Muscle layer of colon (tissue), 2 donors: ENCODE data around the gene CNPY4.
A peak's percentile ranks its signal among the peaks of the same experiment; 100 is the strongest.

Experiments
- H3K27ac ChIP-seq: one replicate; pipeline ENCODE4 v1.7.0; 2013; ENCODE audit warnings: low read depth, mild to moderate bottlenecking, low read length, moderate library complexity
- H3K27me3 ChIP-seq, 2 donors: one replicate each; pipeline ENCODE4 v1.7.0; 2013; ENCODE audit warnings: low read length in 2 of 2, mild to moderate bottlenecking in 2 of 2; ENCODE audit not compliant: insufficient read depth in 2 of 2, control insufficient read depth in 1 of 2
- H3K36me3 ChIP-seq: one replicate; pipeline ENCODE4 v1.7.0; 2013; ENCODE audit warnings: mild to moderate bottlenecking, low read length; ENCODE audit not compliant: insufficient read depth
- H3K4me1 ChIP-seq: one replicate; pipeline ENCODE4 v1.7.0; 2013; ENCODE audit warnings: mild to moderate bottlenecking, low read length; ENCODE audit not compliant: insufficient read depth
- H3K4me3 ChIP-seq, 2 donors: one replicate each; pipeline ENCODE4 v1.7.0; 2013; ENCODE audit warnings: low read length in 2 of 2, low read depth in 1 of 2, mild to moderate bottlenecking in 1 of 2, moderate library complexity in 1 of 2
- H3K9ac ChIP-seq: one replicate; pipeline ENCODE4 v1.7.0; 2013; ENCODE audit warnings: low read length
- H3K9me3 ChIP-seq: one replicate; pipeline ENCODE4 v1.7.0; 2013; ENCODE audit warnings: mild to moderate bottlenecking, low read length
- donor health status: abdominal sarcoma.
- donor health status: Adenocarcinoma of cecum.

Gene CNPY4

DNA sequence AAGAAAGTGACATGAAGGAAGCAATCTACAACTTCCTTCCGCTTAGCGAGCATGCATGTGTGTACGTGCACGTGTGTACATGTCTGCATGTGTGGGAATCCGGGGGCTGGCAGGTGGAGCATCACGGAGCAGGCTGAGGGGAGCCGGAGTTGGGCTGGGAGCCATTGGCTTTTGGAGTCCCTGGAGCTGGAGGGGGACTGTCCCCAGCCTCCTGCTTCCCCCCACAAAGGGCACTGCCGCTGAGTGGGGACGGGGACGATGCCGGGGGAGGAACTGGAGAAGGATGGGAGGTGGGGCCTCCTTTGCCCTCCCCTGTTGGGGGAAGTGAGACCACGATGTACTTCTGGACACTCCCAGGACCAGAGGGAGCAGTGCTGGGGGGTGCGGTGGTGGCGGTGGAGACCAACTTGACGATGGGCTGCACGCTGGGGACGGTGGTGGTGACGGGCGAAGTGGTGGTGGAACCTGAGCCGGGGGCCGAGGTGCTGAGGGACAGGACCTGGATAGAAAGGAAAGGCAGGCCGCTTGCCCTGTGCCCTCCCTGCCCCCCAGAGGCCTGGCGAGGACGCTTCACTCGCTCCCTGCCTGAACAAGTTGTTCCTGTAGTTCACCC lies 12.2 kb upstream of the CNPY4 start:
- peaks cover 63% of the 10 kb centered on the region for H3K36me3 ChIP-seq
- H3K9ac ChIP-seq: no peak overlapping the region
- no peaks in the 10 kb centered on the region for H3K9me3 ChIP-seq
- H3K27me3 ChIP-seq: no peaks in the 10 kb centered on the region
- H3K4me3 ChIP-seq: no peak overlapping the region
- no peak overlapping the region for H3K27ac ChIP-seq
- peaks cover 6% of the 10 kb centered on the region for H3K4me1 ChIP-seq

DNA sequence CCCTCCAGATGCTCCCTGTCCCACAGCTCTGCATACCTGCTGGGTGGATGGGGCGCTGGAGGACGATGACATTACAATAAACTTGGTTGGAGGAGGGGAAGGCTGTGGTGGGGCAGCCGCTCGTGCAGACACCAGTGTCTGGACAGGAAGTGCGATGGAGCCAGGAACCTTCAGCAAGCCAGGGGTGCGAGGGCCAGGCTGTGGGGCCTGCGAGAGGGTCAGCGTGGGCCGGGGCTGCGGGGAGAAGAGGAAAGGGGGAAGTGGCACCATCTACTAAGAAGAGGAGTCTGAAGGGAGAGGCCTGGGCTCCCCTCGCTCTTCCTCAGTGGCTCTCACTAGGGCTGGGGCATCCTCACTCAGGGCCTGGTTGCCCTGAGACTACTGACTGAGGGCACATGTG lies 11.5 kb upstream of the CNPY4 start:
- H3K4me3 ChIP-seq: no peak overlapping the region
- H3K4me1 ChIP-seq: no peaks in the 10 kb centered on the region
- H3K27me3 ChIP-seq: no peaks in the 10 kb centered on the region
- H3K9me3 ChIP-seq: no peaks in the 10 kb centered on the region
- H3K36me3 ChIP-seq: peaks cover 64% of the 10 kb centered on the region
- H3K9ac ChIP-seq: no peak overlapping the region
- H3K27ac ChIP-seq: no peak overlapping the region

DNA sequence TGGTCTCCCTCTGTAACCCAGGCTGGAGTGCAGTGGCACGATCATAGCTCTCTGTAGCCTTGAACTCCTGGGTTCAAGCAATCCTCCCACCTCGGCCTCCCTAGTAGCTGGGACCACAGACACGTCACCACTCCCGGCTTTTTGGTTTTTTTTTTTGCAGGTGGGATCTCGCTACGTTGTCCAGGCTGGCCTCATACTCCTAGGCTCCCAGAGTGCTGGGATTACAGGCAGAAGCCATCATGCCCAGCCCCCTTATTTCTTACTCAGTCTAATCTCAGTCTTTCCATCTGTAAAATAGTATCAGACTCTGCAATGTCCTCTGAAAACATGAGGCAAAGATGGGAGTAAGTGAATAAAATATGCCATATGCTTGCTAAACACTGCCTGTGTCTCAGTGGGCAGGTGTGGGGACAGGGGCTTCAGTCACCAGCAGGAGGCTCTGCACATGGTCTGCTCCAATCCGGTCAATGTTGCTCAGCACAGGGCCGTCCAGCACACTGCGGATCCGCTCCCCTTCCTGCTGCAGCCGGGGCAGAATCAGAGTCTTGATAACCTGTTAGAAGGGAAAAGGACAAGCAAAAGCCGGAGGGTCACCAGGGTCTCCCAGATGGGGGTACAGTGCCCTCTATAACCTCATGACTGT lies 9.8 kb upstream of the CNPY4 start:
- Histone ChIP-seq H3K4me1 (no peaks in the 10 kb centered on the region), H3K36me3 (peaks cover 64% of the 10 kb centered on the region), H3K9ac (no peak overlapping the region), H3K4me3 (no peak overlapping the region), H3K27ac (no peak overlapping the region), H3K27me3 (no peaks in the 10 kb centered on the region), H3K9me3 (no peaks in the 10 kb centered on the region)

DNA sequence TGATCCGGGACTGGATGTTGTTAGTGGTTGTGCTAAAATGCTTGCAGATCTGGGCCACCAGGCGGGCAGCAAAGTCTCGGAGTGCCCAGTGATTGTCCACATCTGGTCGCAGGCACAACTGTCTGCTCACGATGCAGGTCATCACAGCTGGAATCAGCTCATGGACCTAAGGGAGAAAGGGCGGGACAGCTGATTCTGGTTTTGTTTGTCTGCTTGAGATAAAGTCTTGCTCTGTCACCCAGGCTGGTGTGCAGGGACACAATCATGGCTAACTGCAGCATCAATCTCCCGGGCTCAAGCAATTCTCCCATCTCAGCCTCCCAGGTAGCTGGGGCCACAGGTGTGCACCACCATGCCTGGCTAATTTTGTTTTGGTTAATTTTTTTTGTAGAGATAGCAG lies 8.3 kb upstream of the CNPY4 start:
- Histone ChIP-seq H3K4me1 (no peaks in the 10 kb centered on the region), H3K27ac (no peak overlapping the region), H3K9me3 (no peaks in the 10 kb centered on the region), H3K9ac (no peak overlapping the region), H3K4me3 (no peak overlapping the region), H3K27me3 (no peaks in the 10 kb centered on the region), H3K36me3 (peaks cover 58% of the 10 kb centered on the region)

DNA sequence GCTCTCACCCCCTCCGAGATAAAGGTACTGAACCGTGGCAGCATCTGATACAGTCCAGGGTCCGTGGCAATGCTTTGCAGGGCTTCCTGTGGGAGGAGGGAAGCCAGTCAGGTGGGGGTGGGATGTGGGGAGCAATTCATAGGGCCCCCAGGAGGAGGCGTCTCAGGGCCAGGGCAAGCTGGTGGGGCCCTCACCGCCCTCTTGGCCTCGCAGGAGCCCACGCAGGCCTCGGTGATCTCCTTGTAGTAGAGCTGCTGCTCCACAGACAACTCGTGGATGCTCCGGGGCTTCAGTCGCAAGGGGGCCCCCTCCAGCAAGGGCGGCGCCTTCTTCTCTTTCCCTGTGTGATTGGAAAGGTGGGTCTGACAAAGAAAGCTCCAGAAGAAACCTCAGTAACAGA lies 7.5 kb upstream of the CNPY4 start:
- Histone ChIP-seq H3K36me3 (peaks cover 53% of the 10 kb centered on the region), H3K9me3 (no peaks in the 10 kb centered on the region), H3K27me3 (no peaks in the 10 kb centered on the region), H3K4me3 (no peak overlapping the region), H3K27ac (no peak overlapping the region), H3K4me1 (no peaks in the 10 kb centered on the region), H3K9ac (no peak overlapping the region)

DNA sequence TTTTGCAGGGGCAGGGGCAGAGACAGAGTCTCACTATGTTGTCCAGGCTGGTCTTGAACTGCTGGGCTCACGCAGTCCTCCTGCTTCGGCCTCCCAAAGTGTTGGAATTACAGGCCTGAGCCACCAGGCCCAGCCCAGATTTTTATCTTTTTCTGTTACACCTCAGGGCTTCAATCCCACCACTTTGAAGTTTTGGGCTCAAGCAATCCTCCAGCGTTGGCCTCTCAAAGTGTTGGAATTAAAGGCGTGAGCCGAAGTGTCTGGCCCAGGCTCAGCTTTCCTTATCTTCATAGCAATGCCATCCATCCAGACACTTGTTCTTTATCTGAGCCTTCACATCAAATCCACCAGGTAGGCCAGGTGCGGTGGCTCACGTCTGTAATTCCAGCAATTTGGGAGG lies 4.4 kb upstream of the CNPY4 start:
- Histone ChIP-seq H3K9me3 (no peaks in the 10 kb centered on the region), H3K36me3 (peaks cover 32% of the 10 kb centered on the region)

DNA sequence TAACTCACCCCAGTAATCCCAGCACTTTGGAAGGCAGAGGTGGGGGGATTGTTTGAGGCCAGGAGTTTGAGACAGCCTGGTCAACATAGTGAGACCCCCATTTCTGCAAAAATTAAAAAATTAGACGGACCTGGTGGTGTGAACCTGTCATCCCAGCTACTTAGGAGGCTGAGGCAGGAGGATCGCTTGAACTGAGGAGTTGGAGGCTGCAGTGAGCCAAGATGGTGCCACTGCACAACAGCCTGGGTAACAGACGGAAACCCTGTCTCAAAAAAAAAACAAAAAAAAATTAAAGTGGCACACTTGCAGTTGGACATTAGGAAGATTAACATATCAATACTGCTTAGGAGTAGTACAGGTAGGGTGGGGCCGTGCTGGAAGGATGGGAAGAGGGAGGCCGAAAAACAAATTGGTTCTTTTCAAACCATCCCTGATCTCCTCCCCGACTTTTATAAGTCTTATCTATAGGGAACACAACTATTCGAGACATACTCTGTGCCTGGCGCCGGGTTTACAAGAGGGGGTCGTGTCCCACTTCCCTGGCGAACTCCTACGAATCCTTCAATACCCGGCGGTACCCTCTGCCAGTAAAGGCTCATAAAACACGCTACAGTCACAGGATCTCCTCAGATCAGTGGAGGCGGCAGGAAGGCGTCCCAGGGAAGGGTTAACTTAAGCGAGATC lies 904 bp upstream of the CNPY4 start:
- Histone ChIP-seq H3K36me3 (peaks cover 19% of the 10 kb centered on the region), H3K4me1 (peaks cover 16% of the 10 kb centered on the region), H3K9ac (peak overlapping the region; percentile 59), H3K9me3 (no peaks in the 10 kb centered on the region), H3K4me3 (peak overlapping the region; percentile 75 to 97), H3K27me3 (no peaks in the 10 kb centered on the region), H3K27ac (peak overlapping the region; percentile 80)

More for the DNA sequence above, 4.4 kb upstream of the CNPY4 start:
- no peak overlapping the region for H3K9ac ChIP-seq
- no peak overlapping the region for H3K27ac ChIP-seq
- H3K4me1 ChIP-seq: peaks cover 9% of the 10 kb centered on the region
- no peak overlapping the region for H3K4me3 ChIP-seq
- no peaks in the 10 kb centered on the region for H3K27me3 ChIP-seq

DNA sequence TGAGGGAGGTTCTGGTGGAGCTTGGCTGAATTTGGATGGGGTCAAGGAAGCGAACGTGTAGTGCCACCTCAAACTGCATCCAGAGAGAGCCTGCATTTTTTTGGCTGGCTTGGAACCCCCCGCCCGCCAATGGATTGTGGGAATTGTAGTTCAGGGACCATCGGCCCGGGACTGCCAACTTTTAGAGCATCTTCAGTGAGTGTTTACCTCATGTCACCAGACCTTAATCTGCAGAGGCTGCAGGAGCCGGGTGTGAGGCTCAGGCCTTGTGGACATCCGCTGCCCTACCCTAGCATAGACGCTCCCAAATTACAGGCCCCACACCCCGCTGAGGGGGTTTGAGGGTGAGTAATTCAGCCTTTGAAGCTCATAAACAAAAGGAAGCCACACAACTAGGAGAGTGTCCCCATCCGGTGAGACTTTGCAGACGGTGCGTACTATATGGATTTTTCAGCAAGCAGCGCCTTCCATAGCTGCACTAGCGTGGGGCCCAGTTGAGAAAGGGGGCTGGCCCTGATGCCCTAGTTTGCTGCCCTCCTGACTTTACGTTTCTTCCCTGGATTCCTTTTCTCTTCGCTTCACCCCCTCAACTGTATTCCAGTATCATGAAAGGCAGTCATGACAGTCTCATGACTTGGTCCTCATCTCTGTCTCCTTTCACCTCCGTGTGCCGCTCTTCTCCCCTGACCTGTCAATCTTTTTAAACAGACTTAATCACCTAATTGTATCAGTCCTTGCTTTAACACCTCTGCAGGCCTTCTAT lies 717 bp downstream of the CNPY4 start:
- Histone ChIP-seq H3K9ac (peak overlapping the region; percentile 25), H3K27ac (peak overlapping the region; percentile 80), H3K27me3 (no peaks in the 10 kb centered on the region), H3K36me3 (peaks cover 20% of the 10 kb centered on the region), H3K4me1 (peaks cover 16% of the 10 kb centered on the region), H3K4me3 (peak overlapping the region; percentile 75 to 97), H3K9me3 (no peaks in the 10 kb centered on the region)

DNA sequence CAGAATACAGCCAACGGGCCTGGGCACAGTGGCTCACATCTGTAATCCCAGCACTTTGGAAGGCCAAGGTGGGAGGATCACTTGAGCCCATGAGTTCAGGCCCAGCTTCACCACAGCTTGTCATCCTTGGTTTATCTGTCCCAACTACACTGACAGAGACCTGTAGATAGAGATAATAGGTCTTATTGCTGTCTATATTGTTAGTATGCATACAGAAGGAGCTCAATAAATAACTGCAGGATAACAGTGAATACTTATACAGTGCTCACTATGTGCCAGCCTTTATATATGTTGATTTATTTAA lies 1.3 kb downstream of the CNPY4 start:
- Histone ChIP-seq H3K27ac (no peak overlapping the region), H3K4me3 (peak overlapping the region in 1 of 2 donors; percentile 97), H3K9ac (peak overlapping the region; percentile 16)

DNA sequence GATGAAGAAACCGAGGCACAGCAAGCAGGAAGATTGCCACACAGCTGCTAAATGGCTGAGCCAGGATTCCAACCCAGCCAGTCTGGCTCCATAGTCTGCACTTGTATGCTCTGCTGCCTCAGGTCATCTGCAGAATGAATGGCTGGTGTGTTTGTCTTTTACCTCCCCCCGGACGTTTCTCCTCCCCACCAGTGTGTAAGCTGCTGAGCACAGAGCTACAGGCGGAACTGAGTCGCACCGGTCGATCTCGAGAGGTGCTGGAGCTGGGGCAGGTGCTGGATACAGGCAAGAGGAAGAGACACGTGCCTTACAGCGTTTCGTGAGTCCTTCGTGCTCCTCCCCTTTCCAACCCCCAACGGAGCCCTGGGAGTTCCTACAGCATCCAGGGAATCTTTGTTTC lies 2.6 kb downstream of the CNPY4 start:
- Histone ChIP-seq H3K4me3 (no peak overlapping the region), H3K27me3 (no peaks in the 10 kb centered on the region), H3K9me3 (no peaks in the 10 kb centered on the region), H3K9ac (no peak overlapping the region), H3K36me3 (peaks cover 22% of the 10 kb centered on the region), H3K27ac (no peak overlapping the region), H3K4me1 (peaks cover 16% of the 10 kb centered on the region)

More for the DNA sequence above, 1.3 kb downstream of the CNPY4 start:
- Histone ChIP-seq H3K27me3 (no peaks in the 10 kb centered on the region), H3K4me1 (peaks cover 16% of the 10 kb centered on the region), H3K9me3 (no peaks in the 10 kb centered on the region), H3K36me3 (peaks cover 22% of the 10 kb centered on the region)

DNA sequence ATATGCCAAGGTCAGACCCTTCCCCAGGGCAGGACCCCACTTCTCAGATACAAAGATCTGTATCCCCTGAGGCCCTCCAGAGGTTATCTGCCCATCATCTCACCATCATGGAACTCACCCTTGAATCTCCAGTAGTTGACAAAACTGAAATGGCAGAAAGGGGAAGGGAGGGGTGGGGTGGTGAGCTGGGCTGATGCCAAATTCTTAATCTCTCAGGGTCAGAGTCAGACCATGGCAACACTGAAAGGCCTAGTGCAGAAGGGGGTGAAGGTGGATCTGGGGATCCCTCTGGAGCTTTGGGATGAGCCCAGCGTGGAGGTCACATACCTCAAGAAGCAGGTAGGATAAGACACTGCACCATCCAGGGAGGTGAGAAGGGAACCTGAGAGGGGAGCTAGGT lies 3.1 kb downstream of the CNPY4 start:
- Histone ChIP-seq H3K27me3 (no peaks in the 10 kb centered on the region), H3K36me3 (peaks cover 22% of the 10 kb centered on the region), H3K9ac (no peak overlapping the region), H3K27ac (no peak overlapping the region), H3K4me3 (no peak overlapping the region), H3K9me3 (no peaks in the 10 kb centered on the region), H3K4me1 (peaks cover 16% of the 10 kb centered on the region)
